Neural cell (in vitro differentiated cells): ENCODE results near the gene MME.

Experiments used
- EP300 ChIP-seq: fragments of 450-650 bp; conservative IDR thresholded peaks from 2 replicates; pipeline ENCODE4 v1.6.1; 2014; ENCODE audit warnings: antibody characterized with exemption, mild to moderate bottlenecking, moderate library complexity; ENCODE audit not compliant: poor library complexity, severe bottlenecking
- EZH2 ChIP-seq: fragments of 200-600, 300-800 bp; shearing (Covaris generic), sonication (generic); IDR thresholded peaks from 2 replicates; pipeline ENCODE4 v1.6.1; 2014; ENCODE audit warnings: antibody characterized with exemption, low read length, borderline replicate concordance, mild to moderate bottlenecking; ENCODE audit not compliant: insufficient read depth, poor library complexity, severe bottlenecking
- MXI1 ChIP-seq: fragments of 450-650 bp; conservative IDR thresholded peaks from 2 replicates; pipeline ENCODE4 v1.6.1; 2014; ENCODE audit warnings: antibody characterized with exemption, mild to moderate bottlenecking; ENCODE audit not compliant: poor library complexity, severe bottlenecking
- POLR2AphosphoS5 ChIP-seq: IDR thresholded peaks from 2 replicates; pipeline ENCODE4 v1.6.1; 2012
- RAD21 ChIP-seq: fragments of 450-650 bp; conservative IDR thresholded peaks from 2 replicates; pipeline ENCODE4 v1.6.1; 2014; ENCODE audit warnings: antibody characterized with exemption, mild to moderate bottlenecking, moderate library complexity
- TAF1 ChIP-seq: IDR thresholded peaks from 2 replicates; pipeline ENCODE4 v1.6.1; 2012; ENCODE audit warnings: low read depth
- TF ChIP-seq, protein P1 (sequence below): fragments of 450-650 bp; IDR thresholded peaks from 2 replicates; pipeline ENCODE4 v1.5.1; 2014; ENCODE audit warnings: antibody characterized with exemption, mild to moderate bottlenecking, moderate library complexity; ENCODE audit not compliant: poor library complexity, severe bottlenecking

DNA sequence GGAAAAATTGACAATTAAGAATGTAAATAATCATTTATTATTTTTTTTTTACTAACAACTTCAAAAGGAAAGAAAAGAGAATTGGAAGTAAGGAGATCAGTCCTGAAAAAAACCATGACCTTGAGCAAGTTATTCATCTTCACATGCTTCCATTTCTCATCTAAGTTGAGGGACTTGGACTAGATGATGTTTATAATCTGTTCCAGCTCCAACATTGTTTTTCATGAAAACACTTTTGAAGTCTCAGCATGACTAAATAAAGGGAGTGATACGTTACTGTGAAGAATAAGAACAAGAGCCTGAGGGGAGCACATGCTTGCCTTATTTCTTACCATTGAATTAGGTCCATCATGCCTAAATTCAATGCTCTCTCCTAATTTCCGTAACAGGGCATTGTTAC lies 117.7 kb downstream of the MME start:
- TF ChIP-seq EZH2: no peak
- TF ChIP-seq, protein P1, sequence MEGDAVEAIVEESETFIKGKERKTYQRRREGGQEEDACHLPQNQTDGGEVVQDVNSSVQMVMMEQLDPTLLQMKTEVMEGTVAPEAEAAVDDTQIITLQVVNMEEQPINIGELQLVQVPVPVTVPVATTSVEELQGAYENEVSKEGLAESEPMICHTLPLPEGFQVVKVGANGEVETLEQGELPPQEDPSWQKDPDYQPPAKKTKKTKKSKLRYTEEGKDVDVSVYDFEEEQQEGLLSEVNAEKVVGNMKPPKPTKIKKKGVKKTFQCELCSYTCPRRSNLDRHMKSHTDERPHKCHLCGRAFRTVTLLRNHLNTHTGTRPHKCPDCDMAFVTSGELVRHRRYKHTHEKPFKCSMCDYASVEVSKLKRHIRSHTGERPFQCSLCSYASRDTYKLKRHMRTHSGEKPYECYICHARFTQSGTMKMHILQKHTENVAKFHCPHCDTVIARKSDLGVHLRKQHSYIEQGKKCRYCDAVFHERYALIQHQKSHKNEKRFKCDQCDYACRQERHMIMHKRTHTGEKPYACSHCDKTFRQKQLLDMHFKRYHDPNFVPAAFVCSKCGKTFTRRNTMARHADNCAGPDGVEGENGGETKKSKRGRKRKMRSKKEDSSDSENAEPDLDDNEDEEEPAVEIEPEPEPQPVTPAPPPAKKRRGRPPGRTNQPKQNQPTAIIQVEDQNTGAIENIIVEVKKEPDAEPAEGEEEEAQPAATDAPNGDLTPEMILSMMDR: no peak
- TF ChIP-seq MXI1: no peak
- no peak for TF ChIP-seq EP300
- no peak for TF ChIP-seq POLR2AphosphoS5
- TF ChIP-seq TAF1: no peak
- no peak for TF ChIP-seq RAD21
